ENCODE results near the gene NUDT7.

The NUDT7 gene

GRCh38 chr16:77692612-77693011, 29.7 kb upstream of the NUDT7 start:
- H3K27ac Mint-ChIP-seq: no peak overlapping the region
- peaks cover 59 to 68% of the 10 kb centered on the region in 2 donors for H3K27me3 Mint-ChIP-seq
- H3K4me1 Mint-ChIP-seq (ENCODE audit: low read depth in 2 of 2): no peaks in the 10 kb centered on the region
- no peak for ATAC-seq (replicated peaks)
- H3K9me3 Mint-ChIP-seq: no peaks in the 10 kb centered on the region
- H3K4me3 Mint-ChIP-seq: no peak overlapping the region
- no peaks in the 10 kb centered on the region for H3K36me3 Mint-ChIP-seq (ENCODE audit: insufficient read depth)
- no peak for DNase-seq

- Mint-ChIP-seq H3K4me1 (ENCODE audit: low read depth in 2 of 2) (no peaks in the 10 kb centered on the region), H3K9me3 (no peaks in the 10 kb centered on the region), H3K27me3 (peaks cover 51 to 61% of the 10 kb centered on the region in 2 donors), H3K4me3 (no peak overlapping the region), H3K27ac (no peak overlapping the region), H3K36me3 (ENCODE audit: insufficient read depth) (no peaks in the 10 kb centered on the region)
- DNase-seq (no peak), ATAC-seq (replicated peaks) (no peak)
These were observed 26.2 kb upstream of the NUDT7 start for GRCh38 chr16:77696149-77696548.

DNA sequence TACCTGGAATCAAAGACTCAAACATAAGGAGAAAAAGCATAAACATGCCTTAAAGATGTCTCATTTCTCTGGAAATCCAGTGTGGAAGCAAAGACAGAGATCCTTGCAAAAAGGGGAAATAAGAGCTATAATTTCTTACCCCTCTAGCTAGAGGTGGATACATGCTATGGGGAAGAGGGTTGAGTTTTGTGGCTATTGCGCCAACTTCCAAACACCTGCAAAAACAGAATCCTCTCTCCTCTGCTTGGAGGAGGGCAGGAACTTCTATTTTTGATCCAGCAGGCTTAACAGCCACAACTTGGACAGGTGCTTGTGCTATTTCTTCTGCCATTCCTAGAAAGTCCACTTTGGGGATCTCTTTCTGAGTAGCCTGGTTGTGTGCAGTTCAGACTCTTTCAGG, 21.5 kb upstream of the NUDT7 start:
- no peak for ATAC-seq (replicated peaks)
- Mint-ChIP-seq H3K9me3 (no peaks in the 10 kb centered on the region), H3K27ac (no peak overlapping the region), H3K4me3 (no peak overlapping the region), H3K4me1 (ENCODE audit: low read depth in 2 of 2) (no peaks in the 10 kb centered on the region), H3K27me3 (peaks cover 43 to 47% of the 10 kb centered on the region in 2 donors), H3K36me3 (ENCODE audit: insufficient read depth) (no peaks in the 10 kb centered on the region)
- DNase-seq: no peak

GRCh38 chr16:77705351-77705750, 17.0 kb upstream of the NUDT7 start:
- H3K4me1 Mint-ChIP-seq (ENCODE audit: low read depth in 2 of 2): no peaks in the 10 kb centered on the region
- no peak for ATAC-seq (replicated peaks)
- no peaks in the 10 kb centered on the region for H3K9me3 Mint-ChIP-seq
- no peak overlapping the region for H3K4me3 Mint-ChIP-seq
- H3K36me3 Mint-ChIP-seq (ENCODE audit: insufficient read depth): no peaks in the 10 kb centered on the region
- H3K27ac Mint-ChIP-seq: no peak overlapping the region
- no peak for DNase-seq
- peaks cover 42 to 52% of the 10 kb centered on the region in 2 donors for H3K27me3 Mint-ChIP-seq

DNA sequence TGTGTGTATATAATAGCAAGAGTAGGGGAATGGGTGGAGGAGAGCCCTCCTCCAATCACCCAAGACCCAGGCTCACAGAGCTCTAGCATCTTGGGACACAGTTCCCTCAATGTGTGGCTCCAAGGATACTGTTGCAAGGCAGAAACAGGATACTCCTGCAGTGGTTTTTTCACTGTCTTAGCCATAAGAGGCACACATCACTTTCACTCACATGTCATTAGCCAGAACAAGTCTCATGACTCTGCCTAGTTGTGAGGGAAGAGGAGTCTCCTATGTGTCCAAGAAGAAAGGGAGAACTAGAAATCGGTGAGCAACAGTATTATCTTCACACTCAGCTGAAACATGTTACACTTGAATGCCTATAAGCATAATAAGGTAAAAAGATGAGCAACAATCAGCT, 11.1 kb upstream of the NUDT7 start:
- no peak for ATAC-seq (replicated peaks)
- H3K27ac Mint-ChIP-seq: peak overlapping the region in 1 of 2 donors; percentile 35

GRCh38 chr16:77711775-77712174, 10.5 kb upstream of the NUDT7 start:
- DNase-seq: no peak
- Mint-ChIP-seq H3K36me3 (ENCODE audit: insufficient read depth) (no peaks in the 10 kb centered on the region), H3K9me3 (no peaks in the 10 kb centered on the region), H3K4me3 (no peak overlapping the region), H3K27ac (peak overlapping the region in 1 of 2 donors; percentile 35), H3K4me1 (ENCODE audit: low read depth in 2 of 2) (peaks cover 0 to 3% of the 10 kb centered on the region in 2 donors), H3K27me3 (peaks cover 10 to 26% of the 10 kb centered on the region in 2 donors)
- no peak for ATAC-seq (replicated peaks)

More for the DNA sequence above, 11.1 kb upstream of the NUDT7 start:
- no peak for DNase-seq
- H3K4me1 Mint-ChIP-seq (ENCODE audit: low read depth in 2 of 2): peaks cover 0 to 3% of the 10 kb centered on the region in 2 donors
- H3K36me3 Mint-ChIP-seq (ENCODE audit: insufficient read depth): no peaks in the 10 kb centered on the region
- no peaks in the 10 kb centered on the region for H3K9me3 Mint-ChIP-seq
- H3K27me3 Mint-ChIP-seq: peaks cover 16 to 28% of the 10 kb centered on the region in 2 donors
- no peak overlapping the region for H3K4me3 Mint-ChIP-seq

DNA sequence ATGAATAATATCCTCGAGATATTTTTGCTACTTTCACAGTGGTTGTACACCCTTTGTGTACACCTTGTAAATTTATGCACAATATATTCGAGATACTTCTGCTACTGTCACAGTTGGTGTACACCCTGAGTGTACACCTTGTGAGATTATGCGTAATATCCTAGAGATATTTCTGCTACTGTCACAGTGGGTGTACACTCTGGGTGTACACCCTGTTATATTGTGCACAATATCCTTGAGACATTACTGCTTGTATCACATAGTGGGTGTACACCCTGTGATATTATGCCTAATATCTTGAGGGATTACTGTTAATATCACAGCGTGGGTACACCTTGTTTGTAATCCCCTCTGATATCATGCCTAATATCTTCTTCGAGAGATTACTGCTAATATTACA, 7.2 kb upstream of the NUDT7 start:
- no peak for ATAC-seq (replicated peaks)
- H3K4me1 Mint-ChIP-seq (ENCODE audit: low read depth in 2 of 2): peaks cover 0 to 3% of the 10 kb centered on the region in 2 donors
- H3K9me3 Mint-ChIP-seq: no peaks in the 10 kb centered on the region
- H3K36me3 Mint-ChIP-seq (ENCODE audit: insufficient read depth): no peaks in the 10 kb centered on the region
- H3K27me3 Mint-ChIP-seq: peaks cover 0 to 5% of the 10 kb centered on the region in 2 donors
- H3K4me3 Mint-ChIP-seq: no peak overlapping the region
- H3K27ac Mint-ChIP-seq: no peak overlapping the region
- no peak for DNase-seq

GRCh38 chr16:77721752-77722308, 484 bp upstream of the NUDT7 start:
- Mint-ChIP-seq H3K4me1 (ENCODE audit: low read depth in 2 of 2) (peaks cover 15 to 17% of the 10 kb centered on the region in 2 donors), H3K36me3 (ENCODE audit: insufficient read depth) (peaks cover 8% of the 10 kb centered on the region), H3K4me3 (peak overlapping the region; percentile 83 to 90), H3K27me3 (no peaks in the 10 kb centered on the region), H3K9me3 (no peaks in the 10 kb centered on the region), H3K27ac (peak overlapping the region; percentile 81 to 92)
- ATAC-seq (replicated peaks): peak; percentile 23
- peak in 1 of 3 experiments; percentile 1 for DNase-seq

DNA sequence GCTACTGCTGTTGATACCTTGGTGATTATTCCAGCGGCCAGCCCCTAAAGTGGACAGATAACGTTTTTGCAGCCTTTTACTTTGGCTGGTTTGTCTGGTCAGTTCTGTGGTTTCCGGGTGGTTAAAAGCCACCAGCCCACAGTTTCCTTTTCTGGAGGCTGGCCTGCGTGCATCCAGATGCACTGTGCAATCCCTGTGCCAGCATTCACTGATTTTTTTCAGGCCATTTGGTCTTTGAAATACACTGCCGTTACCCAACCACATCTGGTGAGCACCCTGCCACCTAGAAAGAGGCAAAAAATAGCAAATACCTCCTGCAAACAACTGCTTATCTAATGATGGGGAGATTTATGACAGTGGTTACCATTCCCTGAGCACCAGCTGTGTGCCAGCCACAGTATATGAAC, 797 bp downstream of the NUDT7 start:
- Mint-ChIP-seq H3K27ac (peak overlapping the region; percentile 81 to 92), H3K27me3 (no peaks in the 10 kb centered on the region), H3K4me3 (peak overlapping the region; percentile 83 to 90), H3K4me1 (ENCODE audit: low read depth in 2 of 2) (peaks cover 15 to 17% of the 10 kb centered on the region in 2 donors), H3K36me3 (ENCODE audit: insufficient read depth) (peaks cover 8% of the 10 kb centered on the region), H3K9me3 (no peaks in the 10 kb centered on the region)
- ATAC-seq (replicated peaks): peak; percentile 6
- DNase-seq: peak in 1 of 3 experiments; percentile 1

- ATAC-seq (replicated peaks) (no peak), DNase-seq (no peak)
- H3K9me3 Mint-ChIP-seq: no peaks in the 10 kb centered on the region
- H3K27ac Mint-ChIP-seq: no peak overlapping the region
- H3K4me3 Mint-ChIP-seq: peak overlapping the region; percentile 52 to 90
- H3K36me3 Mint-ChIP-seq (ENCODE audit: insufficient read depth): peaks cover 8% of the 10 kb centered on the region
- no peaks in the 10 kb centered on the region for H3K27me3 Mint-ChIP-seq
- peaks cover 15 to 17% of the 10 kb centered on the region in 2 donors for H3K4me1 Mint-ChIP-seq (ENCODE audit: low read depth in 2 of 2)
These were observed 1.9 kb downstream of the NUDT7 start for GRCh38 chr16:77724174-77724573.

- Mint-ChIP-seq H3K27me3 (no peaks in the 10 kb centered on the region), H3K36me3 (ENCODE audit: insufficient read depth) (peaks cover 4% of the 10 kb centered on the region), H3K4me3 (no peak overlapping the region), H3K4me1 (ENCODE audit: low read depth in 2 of 2) (no peaks in the 10 kb centered on the region), H3K27ac (no peak overlapping the region), H3K9me3 (peaks cover 0 to 7% of the 10 kb centered on the region in 2 donors)
- DNase-seq: no peak
- ATAC-seq (replicated peaks): no peak
These were observed 7.6 kb downstream of the NUDT7 start for GRCh38 chr16:77729951-77730350.

GRCh38 chr16:77732241-77732946, 10.1 kb downstream of the NUDT7 start:
- H3K4me3 Mint-ChIP-seq: no peak overlapping the region
- no peaks in the 10 kb centered on the region for H3K4me1 Mint-ChIP-seq (ENCODE audit: low read depth in 2 of 2)
- no peaks in the 10 kb centered on the region for H3K36me3 Mint-ChIP-seq (ENCODE audit: insufficient read depth)
- no peaks in the 10 kb centered on the region for H3K27me3 Mint-ChIP-seq
- ATAC-seq (replicated peaks): no peak
- H3K27ac Mint-ChIP-seq: no peak overlapping the region
- peaks cover 0 to 7% of the 10 kb centered on the region in 2 donors for H3K9me3 Mint-ChIP-seq
- DNase-seq: no peak

DNA sequence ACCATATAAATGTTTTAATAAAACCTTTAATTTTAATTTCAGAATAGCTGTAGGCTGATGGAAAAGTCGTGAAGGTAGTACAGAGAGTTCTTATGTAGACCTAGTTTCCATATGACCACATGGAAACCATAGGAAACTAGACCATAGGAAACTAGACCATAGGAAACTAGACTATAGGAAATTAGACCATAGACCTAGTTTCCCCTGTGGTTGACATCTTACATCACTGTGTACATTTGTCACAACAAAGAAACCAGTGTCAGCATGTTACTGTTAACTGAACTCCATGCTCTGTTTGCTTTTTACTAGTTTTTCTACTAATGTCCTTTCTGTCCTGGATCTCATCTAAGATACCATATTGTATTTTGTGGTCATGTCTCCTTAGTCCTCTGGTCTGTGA, 14.6 kb downstream of the NUDT7 start:
- Mint-ChIP-seq H3K4me3 (no peak overlapping the region), H3K27ac (peak overlapping the region in 1 of 2 donors; percentile 53), H3K9me3 (peaks cover 0 to 7% of the 10 kb centered on the region in 2 donors), H3K4me1 (ENCODE audit: low read depth in 2 of 2) (no peaks in the 10 kb centered on the region), H3K27me3 (no peaks in the 10 kb centered on the region), H3K36me3 (ENCODE audit: insufficient read depth) (peaks cover 4% of the 10 kb centered on the region)
- peak; percentile 95 for ATAC-seq (replicated peaks)
- DNase-seq: no peak

Measured in effector memory CD8-positive, alpha-beta T cell (primary cell).